BE2C (cell line): Measurements from ENCODE around the gene GNG7.

Source experiments
- DNase-seq: peaks from one replicate; pipeline ENCODE4 v3.0.0-alpha.2; 2020
- H3K27me3 ChIP-seq: fragments of 250-450 bp; sonication (Bioruptor Pico); 2 replicates; pipeline ENCODE4 v1.5.1; 2020; ENCODE audit warnings: mild to moderate bottlenecking
- H3K36me3 ChIP-seq: fragments of 250-450 bp; sonication (Bioruptor Pico); 2 replicates; pipeline ENCODE4 v1.5.1; 2020; ENCODE audit warnings: mild to moderate bottlenecking
- H3K4me1 ChIP-seq: fragments of 250-450 bp; sonication (Bioruptor Pico); 2 replicates; pipeline ENCODE4 v1.5.1; 2020
- H3K4me3 ChIP-seq: 2 replicates; pipeline ENCODE4 v1.5.1; 2011; ENCODE audit warnings: low read depth, low read length
- H3K9me3 ChIP-seq: fragments of 250-450 bp; sonication (Bioruptor Pico); 2 replicates; pipeline ENCODE4 v1.5.1; 2020
- TF ChIP-seq, protein P1 (sequence below): IDR thresholded peaks from 2 replicates; pipeline ENCODE4 v1.5.1; 2012; ENCODE audit warnings: mild to moderate bottlenecking, low read depth, low read length

The GNG7 gene

DNA sequence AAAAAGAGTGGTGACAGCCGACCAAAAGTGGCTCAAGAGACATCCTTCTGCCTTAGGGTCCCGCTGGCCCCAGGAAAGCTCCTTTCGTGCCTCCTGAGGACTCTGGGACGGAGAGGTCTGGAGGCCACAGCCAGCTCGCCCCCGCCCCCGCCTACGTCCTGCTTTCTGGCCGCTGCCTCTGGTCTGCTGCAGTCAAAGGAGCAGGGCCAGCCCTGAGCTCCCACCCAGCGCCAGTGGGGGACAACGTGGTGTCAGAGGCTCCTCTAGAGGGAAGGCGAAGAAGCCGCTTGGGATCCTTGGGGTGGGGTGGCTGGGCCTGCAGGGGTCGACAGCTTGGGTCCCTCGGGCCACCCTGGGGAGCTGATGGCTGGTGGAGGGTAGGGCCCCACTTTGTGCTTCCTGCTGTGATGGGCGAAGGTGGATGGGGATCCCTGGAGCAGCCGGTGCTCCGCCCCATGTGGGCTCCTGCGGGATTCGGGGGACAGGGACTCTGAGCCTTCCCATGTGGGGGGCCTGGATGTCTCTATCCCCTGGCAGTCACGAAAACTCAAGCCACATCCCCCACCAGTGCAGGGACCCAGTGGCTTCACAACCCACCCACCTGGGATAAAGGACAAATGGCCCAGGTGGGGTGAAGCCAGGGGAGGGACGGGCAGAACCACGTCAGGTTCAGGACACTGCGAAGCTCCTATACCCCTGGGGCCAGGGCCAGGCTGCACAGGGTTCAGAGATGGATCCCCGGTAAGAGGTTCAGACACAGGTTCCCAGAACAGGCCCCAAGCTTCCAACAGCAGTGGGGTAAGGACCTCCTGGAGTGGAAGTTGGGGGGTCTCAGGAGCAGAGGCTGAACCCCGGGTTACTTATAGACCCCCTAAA lies 27.7 kb upstream of the GNG7 start:
- no peak for DNase-seq
- no peaks in the 10 kb centered on the region for H3K9me3 ChIP-seq
- TF ChIP-seq, protein P1, sequence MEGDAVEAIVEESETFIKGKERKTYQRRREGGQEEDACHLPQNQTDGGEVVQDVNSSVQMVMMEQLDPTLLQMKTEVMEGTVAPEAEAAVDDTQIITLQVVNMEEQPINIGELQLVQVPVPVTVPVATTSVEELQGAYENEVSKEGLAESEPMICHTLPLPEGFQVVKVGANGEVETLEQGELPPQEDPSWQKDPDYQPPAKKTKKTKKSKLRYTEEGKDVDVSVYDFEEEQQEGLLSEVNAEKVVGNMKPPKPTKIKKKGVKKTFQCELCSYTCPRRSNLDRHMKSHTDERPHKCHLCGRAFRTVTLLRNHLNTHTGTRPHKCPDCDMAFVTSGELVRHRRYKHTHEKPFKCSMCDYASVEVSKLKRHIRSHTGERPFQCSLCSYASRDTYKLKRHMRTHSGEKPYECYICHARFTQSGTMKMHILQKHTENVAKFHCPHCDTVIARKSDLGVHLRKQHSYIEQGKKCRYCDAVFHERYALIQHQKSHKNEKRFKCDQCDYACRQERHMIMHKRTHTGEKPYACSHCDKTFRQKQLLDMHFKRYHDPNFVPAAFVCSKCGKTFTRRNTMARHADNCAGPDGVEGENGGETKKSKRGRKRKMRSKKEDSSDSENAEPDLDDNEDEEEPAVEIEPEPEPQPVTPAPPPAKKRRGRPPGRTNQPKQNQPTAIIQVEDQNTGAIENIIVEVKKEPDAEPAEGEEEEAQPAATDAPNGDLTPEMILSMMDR: no peak
- H3K36me3 ChIP-seq: peaks cover 30% of the 10 kb centered on the region
- no peak overlapping the region for H3K4me3 ChIP-seq
- no peaks in the 10 kb centered on the region; the same call in 1 of the 2 replicates for H3K27me3 ChIP-seq
- no peaks in the 10 kb centered on the region; the same call in 1 of the 2 replicates for H3K4me1 ChIP-seq

DNA sequence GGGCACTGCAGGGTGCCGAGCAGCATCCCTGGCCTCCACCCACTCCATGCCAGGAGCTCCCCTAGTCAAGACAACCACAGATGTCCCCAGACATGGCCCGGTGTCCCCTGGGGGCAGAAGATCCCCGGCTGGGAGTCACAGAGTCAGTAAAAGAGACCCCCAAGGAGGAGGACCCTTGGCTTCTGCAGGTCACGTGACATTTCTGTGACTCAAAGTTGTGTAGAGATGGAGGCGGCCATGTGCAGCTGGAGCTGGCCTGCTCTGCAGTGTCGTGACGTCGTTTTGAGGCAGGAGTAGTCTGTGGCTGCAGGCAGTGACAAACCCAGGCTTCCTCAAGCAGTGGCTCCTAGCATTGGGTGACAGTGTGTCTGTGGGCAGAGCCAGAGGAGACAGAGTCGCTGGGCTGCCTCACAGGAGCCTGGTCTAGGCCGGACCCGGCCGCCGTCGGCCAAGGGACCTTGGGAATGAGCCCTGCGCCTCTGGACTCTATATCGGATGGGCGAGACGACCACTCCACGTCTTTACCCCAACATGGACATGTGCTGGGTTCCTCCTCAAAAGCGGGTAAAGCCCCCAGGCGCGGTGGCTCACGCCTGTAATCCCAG lies 26.4 kb upstream of the GNG7 start:
- H3K9me3 ChIP-seq: no peaks in the 10 kb centered on the region
- H3K4me1 ChIP-seq: no peaks in the 10 kb centered on the region; the same call in 1 of the 2 replicates
- H3K36me3 ChIP-seq: peaks cover 20% of the 10 kb centered on the region
- no peaks in the 10 kb centered on the region; the same call in 1 of the 2 replicates for H3K27me3 ChIP-seq
- H3K4me3 ChIP-seq: no peak overlapping the region
- TF ChIP-seq, protein P1: no peak
- peak; percentile 49 for DNase-seq

DNA sequence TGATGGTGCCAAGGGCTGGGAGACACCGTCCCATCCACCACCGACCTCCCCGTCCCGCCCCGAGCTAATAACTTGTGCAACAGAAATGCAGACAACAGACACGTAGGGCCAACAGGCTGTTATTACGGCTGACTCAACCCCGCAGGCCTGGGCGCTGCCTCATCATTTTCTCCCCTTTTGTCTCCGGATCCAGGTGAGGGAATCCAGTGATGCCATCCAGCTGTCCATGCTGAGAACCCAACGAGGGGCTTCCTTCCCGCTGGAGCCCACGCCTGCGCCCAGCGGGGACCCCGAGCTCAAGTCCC lies 25.1 kb upstream of the GNG7 start:
- TF ChIP-seq, protein P1: no peak
- DNase-seq: peak; percentile 12
- peaks cover 8% of the 10 kb centered on the region; the same call in 1 of the 2 replicates for H3K4me1 ChIP-seq
- no peaks in the 10 kb centered on the region; the same call in 1 of the 2 replicates for H3K27me3 ChIP-seq
- H3K36me3 ChIP-seq: peaks cover 8% of the 10 kb centered on the region; the same call in 1 of the 2 replicates
- no peak overlapping the region for H3K4me3 ChIP-seq
- H3K9me3 ChIP-seq: no peaks in the 10 kb centered on the region

DNA sequence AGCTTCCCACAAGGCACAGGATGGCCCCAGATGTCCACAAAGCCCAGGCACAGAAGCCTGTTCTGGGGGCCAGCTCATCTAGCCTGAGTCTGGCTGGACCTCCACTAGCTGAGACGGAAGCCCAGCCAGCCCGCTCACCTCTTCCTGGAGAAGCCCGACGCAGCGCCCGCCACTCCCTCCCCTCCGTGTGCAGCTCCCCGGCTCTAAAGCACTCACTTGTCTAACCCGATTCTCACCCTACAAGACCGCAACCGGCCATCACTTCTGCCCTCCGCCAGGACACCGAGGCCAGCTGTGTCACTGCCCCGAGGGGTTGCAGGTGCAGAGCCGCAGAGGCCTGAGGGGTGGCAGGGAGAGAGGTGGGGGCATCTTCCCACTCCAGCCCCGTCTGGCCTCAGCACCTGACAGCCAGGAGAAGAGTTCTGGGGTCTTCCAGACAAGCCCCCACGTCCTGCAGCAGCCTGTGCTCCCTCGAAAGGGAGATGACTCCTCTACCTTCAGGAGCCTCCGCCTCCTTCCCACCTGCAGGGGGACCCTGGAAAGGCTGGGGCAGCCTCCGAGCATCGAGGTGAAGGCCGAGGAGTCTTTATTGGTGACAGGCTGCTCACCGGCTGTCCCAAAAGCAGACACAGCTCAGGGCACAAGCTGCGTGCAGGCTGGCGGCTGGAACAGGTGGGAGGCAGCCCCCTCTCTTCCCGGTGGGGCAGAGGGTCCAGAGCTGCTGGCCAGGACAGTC lies 24.6 kb upstream of the GNG7 start:
- H3K4me3 ChIP-seq: no peak overlapping the region
- peak; percentile 15 for DNase-seq
- peaks cover 8% of the 10 kb centered on the region for H3K4me1 ChIP-seq

DNA sequence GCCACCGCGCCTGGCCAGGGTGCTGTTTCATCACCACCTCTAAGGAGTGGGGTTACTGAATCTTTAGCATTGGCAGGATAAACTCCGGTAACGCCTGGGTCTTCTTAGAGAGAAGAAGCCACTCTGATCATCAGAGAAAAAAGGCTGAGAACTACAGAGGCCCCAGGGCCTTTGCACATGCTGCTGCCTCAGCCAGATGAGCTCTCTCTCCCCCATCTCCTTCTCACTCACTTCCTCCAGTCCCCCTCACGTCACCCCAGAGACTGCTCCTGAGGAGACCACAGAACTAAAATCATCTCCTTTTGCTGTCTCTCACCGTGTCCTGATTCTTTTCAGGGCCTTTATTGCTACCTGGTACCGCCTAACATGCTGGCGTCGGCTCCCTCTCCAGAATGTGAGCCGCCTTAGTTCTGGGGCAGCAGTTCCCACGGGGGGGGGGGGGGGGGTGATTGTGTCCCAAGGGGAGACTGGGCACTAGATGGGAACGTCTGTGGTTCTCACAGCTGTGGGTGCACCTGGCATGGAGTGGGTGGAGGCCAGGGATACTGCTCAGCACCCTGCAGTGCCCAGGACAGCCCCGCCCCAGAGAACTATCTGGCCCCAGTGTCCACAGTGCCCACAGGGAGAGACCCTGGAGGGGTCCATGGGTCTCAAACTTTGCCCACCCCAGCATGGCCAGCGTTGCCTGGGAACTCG lies 23.8 kb upstream of the GNG7 start:
- no peaks in the 10 kb centered on the region; the same call in 1 of the 2 replicates for H3K27me3 ChIP-seq
- TF ChIP-seq, protein P1: no peak
- peaks cover 8% of the 10 kb centered on the region for H3K4me1 ChIP-seq
- DNase-seq: no peak
- H3K36me3 ChIP-seq: no peaks in the 10 kb centered on the region
- no peak overlapping the region for H3K4me3 ChIP-seq
- no peaks in the 10 kb centered on the region for H3K9me3 ChIP-seq

More for the DNA sequence above, 24.6 kb upstream of the GNG7 start:
- TF ChIP-seq, protein P1: no peak
- no peaks in the 10 kb centered on the region; the same call in 1 of the 2 replicates for H3K27me3 ChIP-seq
- H3K9me3 ChIP-seq: no peaks in the 10 kb centered on the region
- H3K36me3 ChIP-seq: peaks cover 6% of the 10 kb centered on the region; the same call in 1 of the 2 replicates
